Measurements from ENCODE around the gene UTS2. TPM values are rescaled to one million over a fixed set of nuclear protein-coding genes. Genes with fewer than 3 reads are reported as not detected.

UTS2 gene
- total and polyA plus RNA-seq, 12 donors = 0.65 to 54.3 (median 6.7) TPM; not detected in 6

DNA sequence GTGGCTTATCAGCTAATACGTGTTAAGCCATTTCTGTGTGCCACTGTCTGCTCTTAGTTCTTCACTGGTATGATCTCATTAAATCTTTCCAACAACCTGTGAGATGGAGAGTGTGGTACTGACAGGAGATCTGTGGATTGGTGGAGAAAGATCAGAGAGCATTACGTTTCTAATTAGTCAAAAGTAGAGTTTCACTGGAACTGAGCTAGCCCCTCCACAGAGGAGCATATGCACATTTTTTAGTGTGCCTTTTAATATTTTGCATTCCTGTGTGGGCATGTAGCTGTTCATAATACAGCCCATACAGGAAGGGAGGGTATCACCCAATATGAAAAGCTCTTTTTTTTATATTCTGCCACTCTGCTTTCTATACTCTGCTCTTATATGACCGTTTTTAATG is 31.6 kb downstream of the UTS2 start:
- H3K27me3 ChIP-seq = no peaks in the 10 kb centered on the region
- 80 to 95% (median 92%) methylated on average over 3 of the region's 3 CpGs for WGBS, 4 donors
- TF ChIP-seq POLR2A (IDR thresholded peaks at IDR 0.05) (no peak), CTCF (IDR thresholded peaks at IDR 0.05) (no peak)
- H3K27ac ChIP-seq = no peak overlapping the region
- no peaks in the 10 kb centered on the region for H3K9me3 ChIP-seq (replicated peaks in 1 of 3)
- DNase-seq = no peak
- intact Hi-C loops (cut with DNase I) = no loop called here
- H3K4me1 ChIP-seq (replicated peaks in 1 of 2) = no peaks in the 10 kb centered on the region
- peaks cover 0 to 43% of the 10 kb centered on the region in 2 donors for H3K36me3 ChIP-seq (replicated peaks in 1 of 2)
- H3K4me3 ChIP-seq = no peak overlapping the region

GRCh38 chr1:7813677-7814373 is 39.0 kb downstream of the UTS2 start:
- no peak overlapping the region for H3K4me3 ChIP-seq
- no peak for DNase-seq
- 89 to 100% (median 97%) methylated on average over 3 of the region's 3 CpGs for WGBS, 4 donors
- intact Hi-C loops (cut with DNase I) = loop anchor here in 1 of 2 donors (10.0 kb wide), 1 partner anchor 91 kb away; no protein-coding TSS in a partner anchor
- H3K4me1 ChIP-seq (replicated peaks in 1 of 2) = no peaks in the 10 kb centered on the region
- TF ChIP-seq POLR2A (IDR thresholded peaks at IDR 0.05) = no peak
- no peak for TF ChIP-seq CTCF (IDR thresholded peaks at IDR 0.05)
- H3K27me3 ChIP-seq = no peaks in the 10 kb centered on the region
- peaks cover 0 to 36% of the 10 kb centered on the region in 2 donors for H3K36me3 ChIP-seq (replicated peaks in 1 of 2)
- no peaks in the 10 kb centered on the region for H3K9me3 ChIP-seq (replicated peaks in 1 of 3)
- no peak overlapping the region for H3K27ac ChIP-seq

- H3K36me3 ChIP-seq (replicated peaks in 1 of 2) = peaks cover 0 to 37% of the 10 kb centered on the region in 2 donors
- no peak for TF ChIP-seq POLR2A (IDR thresholded peaks at IDR 0.05)
- no peak for TF ChIP-seq CTCF (IDR thresholded peaks at IDR 0.05)
- H3K4me1 ChIP-seq (replicated peaks in 1 of 2) = no peaks in the 10 kb centered on the region
- H3K4me3 ChIP-seq = no peak overlapping the region
- H3K27me3 ChIP-seq = no peaks in the 10 kb centered on the region
- intact Hi-C loops (cut with DNase I) = loop anchor here in 1 of 2 donors (10.0 kb wide), 1 partner anchor 93 kb away; no protein-coding TSS in a partner anchor
- H3K27ac ChIP-seq = no peak overlapping the region
- DNase-seq = no peak
- H3K9me3 ChIP-seq (replicated peaks in 1 of 3) = no peaks in the 10 kb centered on the region
- WGBS, 4 donors = 90 to 96% (median 92%) methylated on average over 6 of the region's 6 CpGs
These were observed 41.4 kb downstream of the UTS2 start for GRCh38 chr1:7811476-7811875.

- WGBS, 4 donors = 28 to 54% (median 37%) methylated on average over 7 of the region's 7 CpGs
- no peaks in the 10 kb centered on the region for H3K27me3 ChIP-seq
- H3K4me1 ChIP-seq (replicated peaks in 1 of 2) = no peaks in the 10 kb centered on the region
- H3K4me3 ChIP-seq = no peak overlapping the region
- H3K27ac ChIP-seq = peak overlapping the region in 2 of 5 donors; percentile 26 to 38
- peaks cover 0 to 47% of the 10 kb centered on the region in 2 donors for H3K36me3 ChIP-seq (replicated peaks in 1 of 2)
- peak; percentile 82 to 92 (median 87) for DNase-seq
- intact Hi-C loops (cut with DNase I) = loop anchor here in 1 of 2 donors (10.0 kb wide), 1 partner anchor 94 kb away; no protein-coding TSS in a partner anchor
- no peaks in the 10 kb centered on the region for H3K9me3 ChIP-seq (replicated peaks in 1 of 3)
- TF ChIP-seq POLR2A (IDR thresholded peaks at IDR 0.05) (no peak), CTCF (IDR thresholded peaks at IDR 0.05) (no peak)
These were observed 42.5 kb downstream of the UTS2 start for GRCh38 chr1:7810395-7810794.

All from adrenal gland (tissue), 12 donors.